ENCODE measurements around the gene ZWILCH. TPM values are rescaled to one million over a fixed set of nuclear protein-coding genes. Genes with fewer than 3 reads are reported as not detected.
"Not testable (repeated sequence)": the region's sequence is repeated elsewhere in the genome, so short reads cannot be mapped to it uniquely, and the experiment has no call there.

The ZWILCH gene
- total and polyA plus RNA-seq, 9 donors = 3.5 to 9.6 (median 6.2) TPM

- no peaks in the 10 kb centered on the region for H3K36me3 ChIP-seq
- intact Hi-C loops (cut with DNase I) = no loop called here
- DNase-seq = no peak
- H3K4me3 ChIP-seq = no peak overlapping the region
- 45 to 69% (median 57%) methylated on average over 5 of the region's 5 CpGs for WGBS, 3 donors
- no peak overlapping the region for H3K27ac ChIP-seq
- TF ChIP-seq POLR2A (IDR thresholded peaks at IDR 0.05) (no peak), CTCF (IDR thresholded peaks at IDR 0.05) (no peak), EP300 (IDR thresholded peaks at IDR 0.05) (no peak)
- no peaks in the 10 kb centered on the region for H3K27me3 ChIP-seq
- H3K4me1 ChIP-seq (ENCODE audit: insufficient read depth) = no peaks in the 10 kb centered on the region
- H3K9me3 ChIP-seq = no peaks in the 10 kb centered on the region
Measured at GRCh38 chr15:66588537-66588936, 83.4 kb downstream of the ZWILCH start.

GRCh38 chr15:66588971-66589370 is 83.8 kb downstream of the ZWILCH start:
- intact Hi-C loops (cut with DNase I) = no loop called here
- no peak for TF ChIP-seq CTCF (IDR thresholded peaks at IDR 0.05)
- Histone ChIP-seq H3K9me3 (no peaks in the 10 kb centered on the region), H3K27ac (no peak overlapping the region), H3K4me3 (no peak overlapping the region), H3K4me1 (ENCODE audit: insufficient read depth) (no peaks in the 10 kb centered on the region), H3K36me3 (no peaks in the 10 kb centered on the region), H3K27me3 (no peaks in the 10 kb centered on the region)
- 74 to 80% (median 76%) methylated on average over 8 of the region's 8 CpGs for WGBS, 3 donors
- no peak for DNase-seq

- H3K4me3 ChIP-seq; H3K4me1 ChIP-seq (ENCODE audit: insufficient read depth); DNase-seq; H3K27me3 ChIP-seq; H3K9me3 ChIP-seq; H3K36me3 ChIP-seq; intact Hi-C loops (cut with DNase I); H3K27ac ChIP-seq: not testable (repeated sequence)
- WGBS, 3 donors = 89 to 92% (median 92%) methylated on average over 6 of the region's 6 CpGs
Measured at GRCh38 chr15:66589429-66589828, 84.3 kb downstream of the ZWILCH start.

- 71 to 88% (median 86%) methylated on average over 2 of the region's 2 CpGs for WGBS, 3 donors
- Histone ChIP-seq H3K27me3 (no peaks in the 10 kb centered on the region), H3K4me1 (ENCODE audit: insufficient read depth) (no peaks in the 10 kb centered on the region), H3K9me3 (no peaks in the 10 kb centered on the region), H3K27ac (no peak overlapping the region), H3K4me3 (no peak overlapping the region), H3K36me3 (no peaks in the 10 kb centered on the region)
- intact Hi-C loops (cut with DNase I) = no loop called here
- no peak for DNase-seq
- no peak for TF ChIP-seq POLR2A (IDR thresholded peaks at IDR 0.05)
- TF ChIP-seq EP300 (IDR thresholded peaks at IDR 0.05) = no peak
- TF ChIP-seq CTCF (IDR thresholded peaks at IDR 0.05) = no peak
Measured at GRCh38 chr15:66590435-66590834, 85.3 kb downstream of the ZWILCH start.

- H3K36me3 ChIP-seq = no peaks in the 10 kb centered on the region
- H3K27ac ChIP-seq = no peak overlapping the region
- no peaks in the 10 kb centered on the region for H3K4me1 ChIP-seq (ENCODE audit: insufficient read depth)
- H3K4me3 ChIP-seq = no peak overlapping the region
- no peak for TF ChIP-seq POLR2A (IDR thresholded peaks at IDR 0.05)
- TF ChIP-seq CTCF (IDR thresholded peaks at IDR 0.05) = no peak
- no peak for TF ChIP-seq EP300 (IDR thresholded peaks at IDR 0.05)
- intact Hi-C loops (cut with DNase I) = no loop called here
- 90 to 92% (median 92%) methylated on average over 4 of the region's 4 CpGs for WGBS, 3 donors
- H3K9me3 ChIP-seq = no peaks in the 10 kb centered on the region
- no peaks in the 10 kb centered on the region for H3K27me3 ChIP-seq
- no peak for DNase-seq
Measured at GRCh38 chr15:66591322-66591862, 86.3 kb downstream of the ZWILCH start.

All from ovary (tissue), 9 donors.